ENCODE data around the gene COL4A6. TPM values are rescaled to one million over a fixed set of nuclear protein-coding genes. Genes with fewer than 3 reads are reported as not detected.

COL4A6 gene
- total and polyA plus RNA-seq, 2 of the 4 experiments (the other 2 are of a cell fraction) = 0.36 to 0.74 TPM

- ChIA-PET CTCF (no interaction called here), POLR2A (ENCODE audit: unreplicated experiment) (no interaction called here)
- no peak overlapping the region for H3K4me3 ChIP-seq (ENCODE audit: insufficient read depth, low read depth, low read length)
- BruUV-seq (replicated peaks) = no TSS peak
- no peak overlapping the region for H3K4me2 ChIP-seq (ENCODE audit: low read depth, low read length)
- DNase-seq (no peak), ATAC-seq (ENCODE audit: low read depth) (no peak)
- no peak overlapping the region for H3K23ac ChIP-seq (ENCODE audit: low read depth, low read length)
- no peaks in the 10 kb centered on the region for H3K4me1 ChIP-seq (ENCODE audit: control insufficient read depth, insufficient read depth, low read length)
- no peak overlapping the region for H4K5ac ChIP-seq (ENCODE audit: low read depth, low read length)
- no peak overlapping the region for H3K56ac ChIP-seq (ENCODE audit: extremely low read depth, insufficient read depth, low read length)
- no peak overlapping the region for H3K14ac ChIP-seq (replicated peaks; ENCODE audit: low read depth, low read length)
- TF ChIP-seq MXI1 (IDR thresholded peaks at IDR 0.05; ENCODE audit: borderline replicate concordance, low read depth, low read length) (no peak), RCOR1 (IDR thresholded peaks at IDR 0.05; ENCODE audit: insufficient replicate concordance, low read length) (no peak), POLR2A (IDR thresholded peaks at IDR 0.05; ENCODE audit: low read depth, low read length) (no peak), CHD1 (IDR thresholded peaks at IDR 0.05; ENCODE audit: low read depth, low read length) (no peak), NFE2L2 (IDR thresholded peaks at IDR 0.05; ENCODE audit: low read depth, low read length) (no peak), MAFK (IDR thresholded peaks at IDR 0.05; ENCODE audit: low read depth, low read length) (no peak), CEBPB (IDR thresholded peaks at IDR 0.05; ENCODE audit: low read depth, low read length) (no peak), SMC3 (IDR thresholded peaks at IDR 0.05; ENCODE audit: low read depth, low read length) (no peak), FOS (IDR thresholded peaks at IDR 0.05; ENCODE audit: low read depth, low read length) (no peak), BHLHE40 (IDR thresholded peaks at IDR 0.05; ENCODE audit: low read depth, low read length) (no peak), RFX5 (IDR thresholded peaks at IDR 0.05; ENCODE audit: low read depth, low read length) (no peak), RAD21 (IDR thresholded peaks at IDR 0.05; ENCODE audit: low read length) (no peak)
- TF ChIP-seq, protein P1, sequence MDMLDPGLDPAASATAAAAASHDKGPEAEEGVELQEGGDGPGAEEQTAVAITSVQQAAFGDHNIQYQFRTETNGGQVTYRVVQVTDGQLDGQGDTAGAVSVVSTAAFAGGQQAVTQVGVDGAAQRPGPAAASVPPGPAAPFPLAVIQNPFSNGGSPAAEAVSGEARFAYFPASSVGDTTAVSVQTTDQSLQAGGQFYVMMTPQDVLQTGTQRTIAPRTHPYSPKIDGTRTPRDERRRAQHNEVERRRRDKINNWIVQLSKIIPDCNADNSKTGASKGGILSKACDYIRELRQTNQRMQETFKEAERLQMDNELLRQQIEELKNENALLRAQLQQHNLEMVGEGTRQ (IDR thresholded peaks at IDR 0.05; ENCODE audit: low read depth, low read length) = no peak
- TF ChIP-seq, protein P2, sequence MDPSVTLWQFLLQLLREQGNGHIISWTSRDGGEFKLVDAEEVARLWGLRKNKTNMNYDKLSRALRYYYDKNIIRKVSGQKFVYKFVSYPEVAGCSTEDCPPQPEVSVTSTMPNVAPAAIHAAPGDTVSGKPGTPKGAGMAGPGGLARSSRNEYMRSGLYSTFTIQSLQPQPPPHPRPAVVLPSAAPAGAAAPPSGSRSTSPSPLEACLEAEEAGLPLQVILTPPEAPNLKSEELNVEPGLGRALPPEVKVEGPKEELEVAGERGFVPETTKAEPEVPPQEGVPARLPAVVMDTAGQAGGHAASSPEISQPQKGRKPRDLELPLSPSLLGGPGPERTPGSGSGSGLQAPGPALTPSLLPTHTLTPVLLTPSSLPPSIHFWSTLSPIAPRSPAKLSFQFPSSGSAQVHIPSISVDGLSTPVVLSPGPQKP (IDR thresholded peaks at IDR 0.05; ENCODE audit: borderline replicate concordance, low read depth, low read length) = no peak
- no peak overlapping the region for H3K9ac ChIP-seq (ENCODE audit: low read depth, low read length)
- H3K27ac ChIP-seq (ENCODE audit: insufficient read depth, low read length) = no peak overlapping the region
- H2AK9ac ChIP-seq (replicated peaks; ENCODE audit: low read depth, low read length, poor library complexity) = no peak overlapping the region
- no peaks in the 10 kb centered on the region for H3K9me1 ChIP-seq (ENCODE audit: insufficient read depth, low read length)
- no peak overlapping the region for H2BK120ac ChIP-seq (ENCODE audit: low read depth, low read length)
- no peak overlapping the region for H2BK5ac ChIP-seq (ENCODE audit: low read depth, low read length, poor library complexity, severe bottlenecking)
- WGBS, 2 experiments (ENCODE audit: extremely low coverage in 2 of 2, insufficient read length in 1 of 2) = 91% methylated on average over 6 of the region's 11 CpGs; no CpG with 5 or more reads in 1 of the 2 experiments
- in situ Hi-C loops (cut with MboI; ENCODE audit: low sequenced_read_pairs) (no loop called here), dilution Hi-C loops (cut with HindIII; ENCODE audit: low sequenced_read_pairs, unreplicated experiment) (no loop called here), intact Hi-C loops (cut with micrococcal nuclease) (no loop called here)
- H2AFZ ChIP-seq (replicated peaks; ENCODE audit: low read length, poor library complexity) = peak overlapping the region; percentile 33
- no peak overlapping the region for H2AK5ac ChIP-seq (ENCODE audit: low read depth, low read length)
- no peak overlapping the region for H2BK15ac ChIP-seq (ENCODE audit: low read depth, low read length)
- H3K9me3 ChIP-seq (ENCODE audit: control insufficient read depth, insufficient read depth, low read length) = no peaks in the 10 kb centered on the region
- no peaks in the 10 kb centered on the region for H4K20me1 ChIP-seq (ENCODE audit: insufficient read depth, low read length)
- no peak overlapping the region for H2BK20ac ChIP-seq (ENCODE audit: low read depth, low read length)
- H3K27me3 ChIP-seq (ENCODE audit: control insufficient read depth, insufficient read depth, low read length) = peaks cover 10% of the 10 kb centered on the region
- H3K18ac ChIP-seq (ENCODE audit: low read depth, low read length) = no peak overlapping the region
- H4K8ac ChIP-seq (ENCODE audit: low read depth in 2 of 2, low read length in 2 of 2) = no peak overlapping the region
- no peaks in the 10 kb centered on the region for H3K36me3 ChIP-seq (ENCODE audit: control insufficient read depth, insufficient read depth, low read length)
- H3K79me1 ChIP-seq (ENCODE audit: low read depth in 1 of 2, low read length in 2 of 2) = no peaks in the 10 kb centered on the region
- no peak overlapping the region for H3K4ac ChIP-seq (ENCODE audit: low read depth, low read length)
- H4K91ac ChIP-seq (ENCODE audit: insufficient read depth, low read depth, low read length) = no peak overlapping the region
Measured at GRCh38 chrX:108159028-108159670, 279.1 kb downstream of the COL4A6 start.
